Ishikawa (cell line): Measurements from ENCODE around the gene HYAL2.

ENCODE experiments used
- TAF1 ChIP-seq: IDR thresholded peaks from 2 replicates; pipeline ENCODE4 v1.6.1; 2012; ENCODE audit warnings: low read depth, mild to moderate bottlenecking
- TCF12 ChIP-seq: IDR thresholded peaks from 2 replicates; pipeline ENCODE4 v1.6.1; 2012; ENCODE audit warnings: low read depth
- TF ChIP-seq, protein P1 (sequence below): IDR thresholded peaks from 2 replicates; pipeline ENCODE4 v1.6.1; 2012; ENCODE audit warnings: low read depth, mild to moderate bottlenecking
- TF ChIP-seq, protein P2 (sequence below): IDR thresholded peaks from 2 replicates; pipeline ENCODE4 v1.6.1; 2012

DNA sequence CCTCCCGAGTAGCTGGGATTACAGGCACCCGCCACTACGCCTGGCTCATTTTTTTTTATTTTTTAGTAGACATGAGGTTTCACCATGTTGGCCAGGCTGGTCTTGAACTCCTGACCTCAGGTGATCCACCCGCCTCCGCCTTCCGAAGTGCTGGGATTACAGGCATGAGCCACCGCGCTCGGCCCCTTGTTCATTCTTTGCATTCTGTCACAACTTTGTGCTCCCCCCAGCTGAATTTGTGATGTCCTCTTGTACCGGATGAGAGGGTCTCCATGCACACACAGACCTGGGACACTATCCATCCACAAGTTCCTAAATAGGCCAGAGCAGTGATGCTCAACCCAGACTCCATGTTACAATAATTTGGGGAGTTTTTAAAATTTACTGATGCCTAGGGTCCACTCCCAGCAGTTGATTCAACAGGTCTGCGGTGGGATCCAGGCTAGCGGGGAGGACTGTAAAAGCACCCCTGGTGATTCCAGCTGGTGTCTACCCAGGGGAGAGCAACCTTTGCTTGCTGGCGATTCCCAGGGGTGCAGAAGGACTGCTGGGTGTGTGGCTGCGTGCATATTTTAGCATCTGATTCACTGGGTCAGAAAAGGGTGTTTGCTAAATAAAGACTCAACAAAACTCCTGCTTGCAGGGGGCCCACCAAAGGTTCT, 17.1 kb upstream of the HYAL2 start:
- TF ChIP-seq, protein P1, sequence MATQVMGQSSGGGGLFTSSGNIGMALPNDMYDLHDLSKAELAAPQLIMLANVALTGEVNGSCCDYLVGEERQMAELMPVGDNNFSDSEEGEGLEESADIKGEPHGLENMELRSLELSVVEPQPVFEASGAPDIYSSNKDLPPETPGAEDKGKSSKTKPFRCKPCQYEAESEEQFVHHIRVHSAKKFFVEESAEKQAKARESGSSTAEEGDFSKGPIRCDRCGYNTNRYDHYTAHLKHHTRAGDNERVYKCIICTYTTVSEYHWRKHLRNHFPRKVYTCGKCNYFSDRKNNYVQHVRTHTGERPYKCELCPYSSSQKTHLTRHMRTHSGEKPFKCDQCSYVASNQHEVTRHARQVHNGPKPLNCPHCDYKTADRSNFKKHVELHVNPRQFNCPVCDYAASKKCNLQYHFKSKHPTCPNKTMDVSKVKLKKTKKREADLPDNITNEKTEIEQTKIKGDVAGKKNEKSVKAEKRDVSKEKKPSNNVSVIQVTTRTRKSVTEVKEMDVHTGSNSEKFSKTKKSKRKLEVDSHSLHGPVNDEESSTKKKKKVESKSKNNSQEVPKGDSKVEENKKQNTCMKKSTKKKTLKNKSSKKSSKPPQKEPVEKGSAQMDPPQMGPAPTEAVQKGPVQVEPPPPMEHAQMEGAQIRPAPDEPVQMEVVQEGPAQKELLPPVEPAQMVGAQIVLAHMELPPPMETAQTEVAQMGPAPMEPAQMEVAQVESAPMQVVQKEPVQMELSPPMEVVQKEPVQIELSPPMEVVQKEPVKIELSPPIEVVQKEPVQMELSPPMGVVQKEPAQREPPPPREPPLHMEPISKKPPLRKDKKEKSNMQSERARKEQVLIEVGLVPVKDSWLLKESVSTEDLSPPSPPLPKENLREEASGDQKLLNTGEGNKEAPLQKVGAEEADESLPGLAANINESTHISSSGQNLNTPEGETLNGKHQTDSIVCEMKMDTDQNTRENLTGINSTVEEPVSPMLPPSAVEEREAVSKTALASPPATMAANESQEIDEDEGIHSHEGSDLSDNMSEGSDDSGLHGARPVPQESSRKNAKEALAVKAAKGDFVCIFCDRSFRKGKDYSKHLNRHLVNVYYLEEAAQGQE = no peak
- TF ChIP-seq TCF12 = no peak
- TF ChIP-seq TAF1 = no peak
- TF ChIP-seq, protein P2, sequence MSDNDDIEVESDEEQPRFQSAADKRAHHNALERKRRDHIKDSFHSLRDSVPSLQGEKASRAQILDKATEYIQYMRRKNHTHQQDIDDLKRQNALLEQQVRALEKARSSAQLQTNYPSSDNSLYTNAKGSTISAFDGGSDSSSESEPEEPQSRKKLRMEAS = no peak
